Fibroblast of lung (primary cell): ENCODE measurements around the gene PLEKHA1.

Source experiments
- CTCF ChIP-seq, 2 donors: IDR thresholded peaks in 1 of 2; conservative IDR thresholded peaks in 1 of 2; 1 replicate in 1 of 2; 2 replicates in 1 of 2; pipeline ENCODE4 v1.5.1; 2011 to 2012; ENCODE audit warnings: low read length in 2 of 2, control low read depth in 1 of 2, inconsistent platforms in 1 of 2, low read depth in 1 of 2, mild to moderate bottlenecking in 1 of 2
- EZH2 ChIP-seq: IDR thresholded peaks from 2 replicates; pipeline ENCODE4 v1.5.1; 2012; ENCODE audit warnings: low read length, control low read depth, mild to moderate bottlenecking; ENCODE audit errors: missing control alignments

GRCh38 chr10:122387572-122387971 is 13.1 kb downstream of the PLEKHA1 start:
- TF ChIP-seq CTCF (conservative IDR thresholded peaks at IDR 0.05 in 1 of 2, IDR thresholded peaks at IDR 0.05 in 1 of 2; ENCODE audit: low read depth in 1 of 2, low read length in 2 of 2), result no peak
- TF ChIP-seq EZH2, result no peak
